ENCODE results near the gene WLS.
A peak's percentile ranks its signal among the peaks of the same experiment; 100 is the strongest.

Gene WLS

DNA sequence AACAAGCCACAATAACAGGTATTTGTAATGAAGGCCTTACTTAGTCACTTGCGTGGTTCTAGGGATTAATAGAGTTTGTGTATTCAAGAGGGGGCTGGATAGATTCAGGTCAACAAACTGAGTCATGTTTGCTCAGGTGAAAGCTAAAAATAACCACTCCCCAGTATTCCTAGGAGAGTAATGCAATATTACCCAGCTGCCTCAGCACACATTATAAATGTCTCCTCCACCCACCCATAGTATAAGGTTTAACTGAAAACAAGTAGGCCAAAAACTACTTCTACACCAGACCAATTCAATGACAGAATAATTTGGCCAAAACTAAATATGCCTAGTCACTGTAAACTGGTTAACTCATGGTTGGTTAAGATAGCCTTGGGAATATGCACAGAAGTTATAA, 34.4 kb downstream of the WLS start:
- Histone ChIP-seq H3K27ac (ENCODE audit: low read depth, low read length) (peak overlapping the region; percentile 62), H3K4me1 (ENCODE audit: control insufficient read depth, insufficient read depth, low read length) (peaks cover 20% of the 10 kb centered on the region), H3K9ac (ENCODE audit: low read depth, low read length) (no peak overlapping the region), H3K4me3 (ENCODE audit: low read depth, low read length) (no peak overlapping the region; the same call in 1 of the 2 replicates), H3K27me3 (ENCODE audit: control insufficient read depth, insufficient read depth, low read length) (no peaks in the 10 kb centered on the region), H3K9me3 (ENCODE audit: control insufficient read depth, insufficient read depth, low read length) (no peaks in the 10 kb centered on the region), H3K36me3 (ENCODE audit: control insufficient read depth, insufficient read depth, low read length) (no peaks in the 10 kb centered on the region)

- no peaks in the 10 kb centered on the region for H3K9me3 ChIP-seq (ENCODE audit: control insufficient read depth, insufficient read depth, low read length)
- no peaks in the 10 kb centered on the region for H3K27me3 ChIP-seq (ENCODE audit: control insufficient read depth, insufficient read depth, low read length)
- H3K4me1 ChIP-seq (ENCODE audit: control insufficient read depth, insufficient read depth, low read length): peaks cover 20% of the 10 kb centered on the region
- no peak overlapping the region for H3K4me3 ChIP-seq (ENCODE audit: low read depth, low read length)
- H3K27ac ChIP-seq (ENCODE audit: low read depth, low read length): peak overlapping the region; percentile 62
- H3K9ac ChIP-seq (ENCODE audit: low read depth, low read length): no peak overlapping the region
- H3K36me3 ChIP-seq (ENCODE audit: control insufficient read depth, insufficient read depth, low read length): no peaks in the 10 kb centered on the region
Measured at GRCh38 chr1:68197461-68197860, 34.9 kb downstream of the WLS start.

- Histone ChIP-seq H3K9ac (ENCODE audit: low read depth, low read length) (no peak overlapping the region), H3K27ac (ENCODE audit: low read depth, low read length) (no peak overlapping the region), H3K9me3 (ENCODE audit: control insufficient read depth, insufficient read depth, low read length) (no peaks in the 10 kb centered on the region)
Measured at GRCh38 chr1:68196676-68197075, 35.6 kb downstream of the WLS start.

GRCh38 chr1:68191717-68192116, 40.6 kb downstream of the WLS start:
- H3K27me3 ChIP-seq (ENCODE audit: control insufficient read depth, insufficient read depth, low read length): no peaks in the 10 kb centered on the region
- no peak overlapping the region for H3K9ac ChIP-seq (ENCODE audit: low read depth, low read length)
- H3K9me3 ChIP-seq (ENCODE audit: control insufficient read depth, insufficient read depth, low read length): no peaks in the 10 kb centered on the region
- no peak overlapping the region for H3K4me3 ChIP-seq (ENCODE audit: low read depth, low read length)
- H3K36me3 ChIP-seq (ENCODE audit: control insufficient read depth, insufficient read depth, low read length): no peaks in the 10 kb centered on the region
- no peaks in the 10 kb centered on the region; the same call in 1 of the 2 replicates for H3K4me1 ChIP-seq (ENCODE audit: control insufficient read depth, insufficient read depth, low read length)
- H3K27ac ChIP-seq (ENCODE audit: low read depth, low read length): no peak overlapping the region

More at GRCh38 chr1:68196676-68197075, 35.6 kb downstream of the WLS start:
- no peaks in the 10 kb centered on the region for H3K36me3 ChIP-seq (ENCODE audit: control insufficient read depth, insufficient read depth, low read length)
- H3K4me3 ChIP-seq (ENCODE audit: low read depth, low read length): no peak overlapping the region
- no peaks in the 10 kb centered on the region for H3K27me3 ChIP-seq (ENCODE audit: control insufficient read depth, insufficient read depth, low read length)
- H3K4me1 ChIP-seq (ENCODE audit: control insufficient read depth, insufficient read depth, low read length): peaks cover 20% of the 10 kb centered on the region

GRCh38 chr1:68188644-68189340, 43.5 kb downstream of the WLS start:
- no peaks in the 10 kb centered on the region for H3K27me3 ChIP-seq (ENCODE audit: control insufficient read depth, insufficient read depth, low read length)
- no peak overlapping the region for H3K27ac ChIP-seq (ENCODE audit: low read depth, low read length)
- no peaks in the 10 kb centered on the region for H3K36me3 ChIP-seq (ENCODE audit: control insufficient read depth, insufficient read depth, low read length)
- H3K4me3 ChIP-seq (ENCODE audit: low read depth, low read length): no peak overlapping the region
- no peaks in the 10 kb centered on the region for H3K4me1 ChIP-seq (ENCODE audit: control insufficient read depth, insufficient read depth, low read length)
- H3K9me3 ChIP-seq (ENCODE audit: control insufficient read depth, insufficient read depth, low read length): no peaks in the 10 kb centered on the region
- no peak overlapping the region for H3K9ac ChIP-seq (ENCODE audit: low read depth, low read length)

DNA sequence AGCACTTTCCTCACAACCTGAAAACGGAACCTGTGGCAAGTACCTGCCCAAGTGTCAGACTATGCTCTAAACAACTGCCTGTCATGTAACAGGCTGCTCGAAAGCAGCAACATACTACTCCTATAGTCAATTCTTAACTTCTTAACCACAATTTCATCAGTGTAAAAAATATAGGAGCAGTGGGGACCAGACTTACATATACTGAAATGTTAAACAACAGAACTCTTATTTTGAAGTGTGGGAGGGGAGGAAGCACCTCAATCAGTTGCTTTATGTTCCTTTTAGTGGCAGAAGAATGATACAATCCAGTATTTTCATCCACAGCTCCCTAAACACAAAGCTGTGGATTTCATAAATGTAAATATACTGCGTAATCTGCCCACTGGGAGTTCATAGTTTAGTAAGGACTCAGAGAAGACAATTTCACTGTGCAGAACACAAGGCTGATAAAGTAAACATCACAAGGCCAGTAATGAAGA, 44.2 kb downstream of the WLS start:
- Histone ChIP-seq H3K4me1 (ENCODE audit: control insufficient read depth, insufficient read depth, low read length) (no peaks in the 10 kb centered on the region), H3K36me3 (ENCODE audit: control insufficient read depth, insufficient read depth, low read length) (no peaks in the 10 kb centered on the region), H3K9me3 (ENCODE audit: control insufficient read depth, insufficient read depth, low read length) (no peaks in the 10 kb centered on the region), H3K9ac (ENCODE audit: low read depth, low read length) (no peak overlapping the region), H3K27me3 (ENCODE audit: control insufficient read depth, insufficient read depth, low read length) (no peaks in the 10 kb centered on the region), H3K4me3 (ENCODE audit: low read depth, low read length) (no peak overlapping the region), H3K27ac (ENCODE audit: low read depth, low read length) (no peak overlapping the region)

DNA sequence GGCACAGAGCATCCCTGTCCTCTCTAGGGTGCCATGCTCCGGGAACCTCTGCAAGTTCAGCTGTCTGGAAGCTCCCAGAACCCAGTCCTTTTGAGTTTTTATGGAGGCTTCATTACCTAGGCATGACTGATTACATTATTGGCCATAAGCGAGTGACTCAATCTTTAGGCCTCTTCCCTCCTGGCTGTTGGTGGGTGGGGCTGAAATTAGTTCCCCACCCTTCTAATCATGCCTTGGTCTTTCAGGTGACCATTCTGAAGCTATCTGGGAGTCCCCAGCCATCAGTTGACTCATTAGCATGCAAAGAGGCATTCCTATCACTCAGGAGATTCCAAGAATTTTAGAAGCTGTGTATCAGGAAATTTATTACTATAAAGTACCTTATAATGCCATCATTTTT, 46.6 kb downstream of the WLS start:
- H3K4me1 ChIP-seq (ENCODE audit: control insufficient read depth, insufficient read depth, low read length): no peaks in the 10 kb centered on the region

GRCh38 chr1:68183895-68184294, 48.4 kb downstream of the WLS start:
- Histone ChIP-seq H3K4me1 (ENCODE audit: control insufficient read depth, insufficient read depth, low read length) (no peaks in the 10 kb centered on the region), H3K9ac (ENCODE audit: low read depth, low read length) (no peak overlapping the region), H3K4me3 (ENCODE audit: low read depth, low read length) (no peak overlapping the region), H3K9me3 (ENCODE audit: control insufficient read depth, insufficient read depth, low read length) (no peaks in the 10 kb centered on the region), H3K27ac (ENCODE audit: low read depth, low read length) (no peak overlapping the region), H3K27me3 (ENCODE audit: control insufficient read depth, insufficient read depth, low read length) (no peaks in the 10 kb centered on the region), H3K36me3 (ENCODE audit: control insufficient read depth, insufficient read depth, low read length) (no peaks in the 10 kb centered on the region)

More for the DNA sequence above, 46.6 kb downstream of the WLS start:
- Histone ChIP-seq H3K27me3 (ENCODE audit: control insufficient read depth, insufficient read depth, low read length) (no peaks in the 10 kb centered on the region), H3K27ac (ENCODE audit: low read depth, low read length) (no peak overlapping the region), H3K9me3 (ENCODE audit: control insufficient read depth, insufficient read depth, low read length) (no peaks in the 10 kb centered on the region), H3K36me3 (ENCODE audit: control insufficient read depth, insufficient read depth, low read length) (no peaks in the 10 kb centered on the region), H3K4me3 (ENCODE audit: low read depth, low read length) (no peak overlapping the region), H3K9ac (ENCODE audit: low read depth, low read length) (no peak overlapping the region)

GRCh38 chr1:68181165-68181556, 51.2 kb downstream of the WLS start:
- Histone ChIP-seq H3K36me3 (ENCODE audit: control insufficient read depth, insufficient read depth, low read length) (no peaks in the 10 kb centered on the region), H3K27me3 (ENCODE audit: control insufficient read depth, insufficient read depth, low read length) (no peaks in the 10 kb centered on the region), H3K4me1 (ENCODE audit: control insufficient read depth, insufficient read depth, low read length) (no peaks in the 10 kb centered on the region), H3K27ac (ENCODE audit: low read depth, low read length) (no peak overlapping the region), H3K4me3 (ENCODE audit: low read depth, low read length) (no peak overlapping the region), H3K9me3 (ENCODE audit: control insufficient read depth, insufficient read depth, low read length) (no peaks in the 10 kb centered on the region), H3K9ac (ENCODE audit: low read depth, low read length) (no peak overlapping the region)

DNA sequence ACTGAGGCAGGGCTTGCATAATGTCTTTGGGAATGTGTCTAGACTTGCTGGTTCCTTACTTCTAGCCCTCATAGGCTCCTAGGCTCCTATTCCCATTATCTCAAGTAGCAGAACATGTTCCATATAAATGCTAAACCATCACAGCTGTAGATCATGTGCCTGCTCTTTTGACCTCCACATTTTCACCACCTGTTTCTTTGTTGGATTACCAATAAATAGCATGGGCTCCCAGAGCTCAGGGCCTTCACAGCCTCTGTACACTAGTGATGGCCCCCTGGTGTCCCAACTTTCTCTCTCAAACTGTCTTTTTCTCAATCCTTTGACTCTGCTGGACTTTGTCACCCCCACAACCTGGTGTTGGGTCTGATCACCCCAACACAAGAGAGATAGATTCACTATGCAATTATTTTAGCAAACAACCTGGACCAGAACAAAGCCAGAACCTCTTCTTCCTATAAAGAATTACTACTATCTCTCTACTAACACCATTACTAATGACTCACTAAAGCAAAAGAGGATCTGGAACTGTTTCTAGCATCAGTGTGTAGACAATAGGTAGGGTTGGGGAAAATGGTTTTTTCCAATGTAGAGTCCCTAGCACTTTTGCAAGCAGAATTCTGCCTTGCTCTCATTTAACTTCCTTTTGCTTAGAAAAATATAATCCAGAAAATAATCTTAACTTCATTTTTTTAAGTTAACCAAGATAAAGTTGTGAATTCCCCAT, 51.7 kb downstream of the WLS start:
- Histone ChIP-seq H3K9ac (ENCODE audit: low read depth, low read length) (no peak overlapping the region), H3K27me3 (ENCODE audit: control insufficient read depth, insufficient read depth, low read length) (no peaks in the 10 kb centered on the region), H3K9me3 (ENCODE audit: control insufficient read depth, insufficient read depth, low read length) (no peaks in the 10 kb centered on the region), H3K4me1 (ENCODE audit: control insufficient read depth, insufficient read depth, low read length) (no peaks in the 10 kb centered on the region), H3K36me3 (ENCODE audit: control insufficient read depth, insufficient read depth, low read length) (no peaks in the 10 kb centered on the region), H3K27ac (ENCODE audit: low read depth, low read length) (no peak overlapping the region), H3K4me3 (ENCODE audit: low read depth, low read length) (no peak overlapping the region)

GRCh38 chr1:68178821-68179490, 53.4 kb downstream of the WLS start:
- no peak overlapping the region for H3K4me3 ChIP-seq (ENCODE audit: low read depth, low read length)
- no peak overlapping the region for H3K27ac ChIP-seq (ENCODE audit: low read depth, low read length)
- H3K36me3 ChIP-seq (ENCODE audit: control insufficient read depth, insufficient read depth, low read length): no peaks in the 10 kb centered on the region
- H3K27me3 ChIP-seq (ENCODE audit: control insufficient read depth, insufficient read depth, low read length): no peaks in the 10 kb centered on the region
- no peaks in the 10 kb centered on the region for H3K9me3 ChIP-seq (ENCODE audit: control insufficient read depth, insufficient read depth, low read length)
- no peaks in the 10 kb centered on the region for H3K4me1 ChIP-seq (ENCODE audit: control insufficient read depth, insufficient read depth, low read length)
- no peak overlapping the region for H3K9ac ChIP-seq (ENCODE audit: low read depth, low read length)
